GM19193 (cell line): ENCODE measurements around the gene EFS.

Experiments
- POLR2A ChIP-seq: IDR thresholded peaks from 4 replicates; pipeline ENCODE4 v1.6.1; 2011; ENCODE audit not compliant: insufficient read depth, insufficient read length; ENCODE audit errors: extremely low read depth

The EFS gene

GRCh38 chr14:23365036-23365731, at the start of gene EFS:
EFS (minus strand) TSS chr14:23365172; CDS start chr14:23365025, 147 bp downstream.
- TF ChIP-seq POLR2A, result no peak

- no peak for TF ChIP-seq POLR2A
Observed at GRCh38 chr14:23414254-23414653, 49.3 kb upstream of the EFS start.

- no peak for TF ChIP-seq POLR2A
Observed at GRCh38 chr14:23413681-23414080, 48.7 kb upstream of the EFS start.

GRCh38 chr14:23411563-23412525, 46.9 kb upstream of the EFS start:
- TF ChIP-seq POLR2A, result no peak

- no peak for TF ChIP-seq POLR2A
Observed at GRCh38 chr14:23409966-23410635, 45.1 kb upstream of the EFS start.

- no peak for TF ChIP-seq POLR2A
Observed at GRCh38 chr14:23409475-23409874, 44.5 kb upstream of the EFS start.

- no peak for TF ChIP-seq POLR2A
Observed at GRCh38 chr14:23408307-23408630, 43.3 kb upstream of the EFS start.

GRCh38 chr14:23407516-23408306, 42.7 kb upstream of the EFS start, which contains the start of gene MYH6:
MYH6 (minus strand) TSS chr14:23408273; CDS start chr14:23407223, 1,050 bp downstream.
- no peak for TF ChIP-seq POLR2A

- no peak for TF ChIP-seq POLR2A
Observed at GRCh38 chr14:23406725-23407355, 41.9 kb upstream of the EFS start.

- no peak for TF ChIP-seq POLR2A
Observed at GRCh38 chr14:23406244-23406643, 41.3 kb upstream of the EFS start.

- no peak for TF ChIP-seq POLR2A
Observed at GRCh38 chr14:23405516-23406025, 40.6 kb upstream of the EFS start.

GRCh38 chr14:23405096-23405495, 40.1 kb upstream of the EFS start:
- TF ChIP-seq POLR2A, result no peak

- no peak for TF ChIP-seq POLR2A
Observed at GRCh38 chr14:23404331-23404900, 39.4 kb upstream of the EFS start.
